Parathyroid adenoma (tissue), 2 donors: ENCODE results near the gene SHE.
A peak's percentile ranks its signal among the peaks of the same experiment; 100 is the strongest.

Experiments used
- H2AFZ ChIP-seq: fragments of 300-600 bp; sonication (generic); one replicate; pipeline ENCODE4 v1.7.0; 2017; ENCODE audit warnings: antibody characterized with exemption, mild to moderate bottlenecking
- H3K27ac ChIP-seq: fragments of 300-600 bp; sonication (generic); one replicate; pipeline ENCODE4 v1.7.0; 2017
- H3K27me3 ChIP-seq: fragments of 300-600 bp; sonication (generic); one replicate; pipeline ENCODE4 v1.7.0; 2017; ENCODE audit warnings: low read length; ENCODE audit not compliant: control insufficient read depth, insufficient read depth
- H3K36me3 ChIP-seq: fragments of 300-600 bp; sonication (generic); one replicate; pipeline ENCODE4 v1.7.0; 2017; ENCODE audit warnings: low read length; ENCODE audit not compliant: control insufficient read depth, insufficient read depth
- H3K4me1 ChIP-seq: fragments of 300-600 bp; sonication (generic); one replicate; pipeline ENCODE4 v1.7.0; 2017; ENCODE audit warnings: control low read depth
- H3K4me2 ChIP-seq: fragments of 300-600 bp; sonication (generic); one replicate; pipeline ENCODE4 v1.7.0; 2017; ENCODE audit warnings: low read length
- H3K4me3 ChIP-seq: fragments of 300-600 bp; sonication (generic); one replicate; pipeline ENCODE4 v1.7.0; 2017; ENCODE audit warnings: low read depth, low read length
- H3K79me2 ChIP-seq: fragments of 300-600 bp; sonication (generic); one replicate; pipeline ENCODE4 v1.7.0; 2017; ENCODE audit warnings: control low read depth
- H3K9ac ChIP-seq: fragments of 300-600 bp; sonication (generic); one replicate; pipeline ENCODE4 v1.7.0; 2017; ENCODE audit warnings: mild to moderate bottlenecking
- H3K9me3 ChIP-seq: fragments of 300-600 bp; sonication (generic); one replicate; pipeline ENCODE4 v1.7.0; 2017; ENCODE audit warnings: low read length; ENCODE audit not compliant: control insufficient read depth
- CTCF ChIP-seq: fragments of 300-600 bp; sonication (generic); IDR thresholded peaks from one replicate; pipeline ENCODE4 v1.7.0; 2017; ENCODE audit warnings: antibody characterized with exemption, mild to moderate bottlenecking
- donor health status: primary hyperparathyroidism.

The SHE gene

GRCh38 chr1:154502066-154502743 lies at the start of gene SHE, which contains the start of gene TDRD10:
Gene SHE (minus strand): TSS chr1:154502412. CDS start chr1:154502026, 386 bp downstream.
Gene TDRD10 (plus strand): TSS chr1:154502219. CDS start chr1:154506904, 4,685 bp downstream.
- Histone ChIP-seq H3K4me1 (no peaks in the 10 kb centered on the region), H3K79me2 (no peaks in the 10 kb centered on the region), H3K36me3 (no peaks in the 10 kb centered on the region), H3K27me3 (no peaks in the 10 kb centered on the region), H3K9me3 (no peaks in the 10 kb centered on the region), H3K9ac (no peak within 1 kb of the TSS), H3K4me2 (peak within 1 kb of the TSS; percentile 35), H3K4me3 (peak within 1 kb of the TSS; percentile 50), H3K27ac (no peak within 1 kb of the TSS), H2AFZ (peak within 1 kb of the TSS; percentile 72)
- TF ChIP-seq CTCF, result no peak

GRCh38 chr1:154551474-154551873 lies 49.3 kb upstream of the SHE start:
- Histone ChIP-seq H2AFZ (no peak overlapping the region), H3K27me3 (no peaks in the 10 kb centered on the region), H3K4me1 (no peaks in the 10 kb centered on the region), H3K9me3 (no peaks in the 10 kb centered on the region), H3K4me2 (no peak overlapping the region), H3K4me3 (no peak overlapping the region), H3K27ac (no peak overlapping the region), H3K9ac (no peak overlapping the region), H3K79me2 (no peaks in the 10 kb centered on the region), H3K36me3 (no peaks in the 10 kb centered on the region)
- no peak for TF ChIP-seq CTCF

GRCh38 chr1:154550657-154551056 lies 48.4 kb upstream of the SHE start:
- Histone ChIP-seq H3K36me3 (no peaks in the 10 kb centered on the region), H2AFZ (no peak overlapping the region), H3K27ac (no peak overlapping the region), H3K27me3 (no peaks in the 10 kb centered on the region), H3K9ac (no peak overlapping the region), H3K79me2 (no peaks in the 10 kb centered on the region), H3K4me2 (no peak overlapping the region), H3K9me3 (no peaks in the 10 kb centered on the region), H3K4me1 (no peaks in the 10 kb centered on the region), H3K4me3 (no peak overlapping the region)
- no peak for TF ChIP-seq CTCF

GRCh38 chr1:154550070-154550469 lies 47.9 kb upstream of the SHE start:
- H3K4me3 ChIP-seq, result no peak overlapping the region
- no peak overlapping the region for H2AFZ ChIP-seq
- H3K9ac ChIP-seq, result no peak overlapping the region
- no peaks in the 10 kb centered on the region for H3K79me2 ChIP-seq
- H3K9me3 ChIP-seq, result no peaks in the 10 kb centered on the region
- no peak for TF ChIP-seq CTCF
- H3K4me1 ChIP-seq, result no peaks in the 10 kb centered on the region
- H3K27ac ChIP-seq, result no peak overlapping the region
- no peaks in the 10 kb centered on the region for H3K36me3 ChIP-seq
- no peak overlapping the region for H3K4me2 ChIP-seq
- no peaks in the 10 kb centered on the region for H3K27me3 ChIP-seq

- H3K27ac ChIP-seq, result no peak overlapping the region
- H3K4me1 ChIP-seq, result no peaks in the 10 kb centered on the region
- no peaks in the 10 kb centered on the region for H3K36me3 ChIP-seq
- H3K4me3 ChIP-seq, result no peak overlapping the region
- no peaks in the 10 kb centered on the region for H3K79me2 ChIP-seq
- H3K9ac ChIP-seq, result no peak overlapping the region
- H3K4me2 ChIP-seq, result no peak overlapping the region
- no peak for TF ChIP-seq CTCF
- H3K9me3 ChIP-seq, result no peaks in the 10 kb centered on the region
- H3K27me3 ChIP-seq, result no peaks in the 10 kb centered on the region
- no peak overlapping the region for H2AFZ ChIP-seq
These were observed 47.1 kb upstream of the SHE start for GRCh38 chr1:154549202-154549770.
